ENCODE results near the gene MMP28.

The MMP28 gene

DNA sequence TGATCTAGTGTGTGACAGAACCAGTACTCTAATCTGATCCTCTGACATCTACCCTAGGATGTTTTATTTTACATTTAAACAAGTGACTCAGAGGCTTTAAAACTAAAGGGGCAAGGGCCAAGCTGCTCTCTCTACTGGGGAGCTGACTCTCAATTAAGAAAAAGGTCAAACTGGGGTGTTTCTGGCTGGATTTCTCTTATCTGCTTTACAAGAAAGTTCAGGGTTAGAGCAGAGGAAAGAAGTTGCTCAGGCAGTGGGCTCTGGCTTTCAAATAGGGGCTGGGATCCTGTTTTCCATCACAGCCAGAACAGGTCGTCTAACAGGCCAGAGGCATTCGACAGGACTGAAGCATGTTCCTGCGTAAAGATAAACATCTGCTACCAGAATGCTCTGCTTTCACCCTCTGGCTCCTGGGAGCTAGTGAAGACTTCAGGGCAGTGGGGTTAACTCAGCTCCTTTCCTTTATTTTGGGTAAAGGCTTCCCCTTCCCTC lies 8.5 kb downstream of the MMP28 start:
- no peaks in the 10 kb centered on the region for H3F3A ChIP-seq (ENCODE audit: insufficient read depth)
- no peaks in the 10 kb centered on the region for H3K9me2 ChIP-seq (replicated peaks; ENCODE audit: insufficient read depth, low read length)
- no peak overlapping the region for H3K27ac ChIP-seq (ENCODE audit: low read depth, low read length)
- H3K4me2 ChIP-seq (ENCODE audit: low read depth, low read length, poor library complexity, severe bottlenecking): no peak overlapping the region
- H3K27me3 ChIP-seq (ENCODE audit: low read length): no peaks in the 10 kb centered on the region
- no peaks in the 10 kb centered on the region for H4K20me1 ChIP-seq (ENCODE audit: low read depth, low read length)
- no peak overlapping the region for H2AFZ ChIP-seq (ENCODE audit: low read depth, low read length, severe bottlenecking)
- no peak overlapping the region for H3K4me3 ChIP-seq (ENCODE audit: insufficient read depth, low read length, poor library complexity, severe bottlenecking)
- no peaks in the 10 kb centered on the region for H3K79me2 ChIP-seq (ENCODE audit: insufficient read depth, low read length)
- no peaks in the 10 kb centered on the region for H3K9me3 ChIP-seq (ENCODE audit: insufficient read depth, low read length)
- no peaks in the 10 kb centered on the region for H3K36me3 ChIP-seq (ENCODE audit: low read length)
- TF ChIP-seq EZH2phosphoT487 (conservative IDR thresholded peaks at IDR 0.05; ENCODE audit: low read length): no peak
- TF ChIP-seq, protein P1, sequence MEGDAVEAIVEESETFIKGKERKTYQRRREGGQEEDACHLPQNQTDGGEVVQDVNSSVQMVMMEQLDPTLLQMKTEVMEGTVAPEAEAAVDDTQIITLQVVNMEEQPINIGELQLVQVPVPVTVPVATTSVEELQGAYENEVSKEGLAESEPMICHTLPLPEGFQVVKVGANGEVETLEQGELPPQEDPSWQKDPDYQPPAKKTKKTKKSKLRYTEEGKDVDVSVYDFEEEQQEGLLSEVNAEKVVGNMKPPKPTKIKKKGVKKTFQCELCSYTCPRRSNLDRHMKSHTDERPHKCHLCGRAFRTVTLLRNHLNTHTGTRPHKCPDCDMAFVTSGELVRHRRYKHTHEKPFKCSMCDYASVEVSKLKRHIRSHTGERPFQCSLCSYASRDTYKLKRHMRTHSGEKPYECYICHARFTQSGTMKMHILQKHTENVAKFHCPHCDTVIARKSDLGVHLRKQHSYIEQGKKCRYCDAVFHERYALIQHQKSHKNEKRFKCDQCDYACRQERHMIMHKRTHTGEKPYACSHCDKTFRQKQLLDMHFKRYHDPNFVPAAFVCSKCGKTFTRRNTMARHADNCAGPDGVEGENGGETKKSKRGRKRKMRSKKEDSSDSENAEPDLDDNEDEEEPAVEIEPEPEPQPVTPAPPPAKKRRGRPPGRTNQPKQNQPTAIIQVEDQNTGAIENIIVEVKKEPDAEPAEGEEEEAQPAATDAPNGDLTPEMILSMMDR (IDR thresholded peaks at IDR 0.05; ENCODE audit: insufficient read depth, low read length, poor library complexity, severe bottlenecking): no peak
- no peak overlapping the region for H3K9ac ChIP-seq (ENCODE audit: low read length)

DNA sequence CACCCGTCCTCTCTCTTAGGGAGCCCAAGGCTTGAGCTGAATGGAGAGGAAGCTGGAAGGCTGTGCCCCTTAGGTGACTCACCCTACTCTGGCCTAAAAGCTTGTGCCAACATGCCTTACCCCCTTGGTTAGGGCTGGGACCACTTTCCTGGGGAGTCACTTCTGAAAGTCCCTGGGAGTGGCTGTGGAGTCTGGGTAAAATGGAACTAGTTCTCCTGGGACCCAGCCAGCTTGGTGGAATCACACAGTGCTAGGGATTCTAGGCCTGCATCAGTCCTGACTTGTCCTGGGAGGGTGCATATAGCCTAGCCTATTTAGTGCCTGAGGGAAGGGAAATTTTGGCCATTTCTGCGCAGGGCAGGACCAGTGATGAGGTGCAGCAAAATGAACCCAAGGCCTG lies 10.5 kb downstream of the MMP28 start:
- H3F3A ChIP-seq (ENCODE audit: insufficient read depth): no peaks in the 10 kb centered on the region
- H3K9me2 ChIP-seq (replicated peaks; ENCODE audit: insufficient read depth, low read length): no peaks in the 10 kb centered on the region
- TF ChIP-seq EZH2phosphoT487 (conservative IDR thresholded peaks at IDR 0.05; ENCODE audit: low read length): no peak
- TF ChIP-seq, protein P1 (IDR thresholded peaks at IDR 0.05; ENCODE audit: insufficient read depth, low read length, poor library complexity, severe bottlenecking): no peak

DNA sequence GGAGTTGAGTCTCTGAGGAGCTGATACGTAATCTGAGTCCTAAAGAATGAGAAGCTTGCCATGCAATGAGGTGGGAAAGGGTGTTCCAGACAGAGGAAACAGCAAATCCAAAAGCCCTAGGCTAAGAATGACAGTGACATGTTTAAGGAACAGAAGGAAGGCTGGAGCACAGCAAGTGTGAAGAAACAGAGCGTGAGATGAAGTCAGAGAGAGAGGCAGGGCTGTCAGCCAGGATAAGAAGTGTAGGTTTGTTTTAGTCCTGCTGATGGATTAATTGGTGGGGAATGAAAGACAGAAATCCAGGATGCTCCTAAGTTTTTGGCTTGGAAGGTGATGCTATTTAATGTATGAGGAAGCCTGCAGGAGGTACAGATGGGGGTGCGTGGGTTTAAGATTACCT lies 14.5 kb downstream of the MMP28 start:
- Histone ChIP-seq H3K4me2 (ENCODE audit: low read depth, low read length, poor library complexity, severe bottlenecking) (no peak overlapping the region), H3K4me3 (ENCODE audit: insufficient read depth, low read length, poor library complexity, severe bottlenecking) (no peak overlapping the region), H3K79me2 (ENCODE audit: insufficient read depth, low read length) (no peaks in the 10 kb centered on the region), H3K9ac (ENCODE audit: low read length) (no peak overlapping the region), H2AFZ (ENCODE audit: low read depth, low read length, severe bottlenecking) (no peak overlapping the region), H3K9me3 (ENCODE audit: insufficient read depth, low read length) (no peaks in the 10 kb centered on the region), H3K36me3 (ENCODE audit: low read length) (no peaks in the 10 kb centered on the region), H4K20me1 (ENCODE audit: low read depth, low read length) (no peaks in the 10 kb centered on the region), H3K27ac (ENCODE audit: low read depth, low read length) (no peak overlapping the region), H3K9me2 (replicated peaks; ENCODE audit: insufficient read depth, low read length) (no peaks in the 10 kb centered on the region), H3F3A (ENCODE audit: insufficient read depth) (no peaks in the 10 kb centered on the region), H3K27me3 (ENCODE audit: low read length) (no peaks in the 10 kb centered on the region)
- TF ChIP-seq EZH2phosphoT487 (conservative IDR thresholded peaks at IDR 0.05; ENCODE audit: low read length): no peak

More for the DNA sequence above, 10.5 kb downstream of the MMP28 start:
- no peak overlapping the region for H3K9ac ChIP-seq (ENCODE audit: low read length)
- H3K36me3 ChIP-seq (ENCODE audit: low read length): no peaks in the 10 kb centered on the region
- H3K4me3 ChIP-seq (ENCODE audit: insufficient read depth, low read length, poor library complexity, severe bottlenecking): no peak overlapping the region
- H3K4me2 ChIP-seq (ENCODE audit: low read depth, low read length, poor library complexity, severe bottlenecking): no peak overlapping the region
- H3K9me3 ChIP-seq (ENCODE audit: insufficient read depth, low read length): no peaks in the 10 kb centered on the region
- no peak overlapping the region for H2AFZ ChIP-seq (ENCODE audit: low read depth, low read length, severe bottlenecking)
- H3K27ac ChIP-seq (ENCODE audit: low read depth, low read length): no peak overlapping the region
- H3K27me3 ChIP-seq (ENCODE audit: low read length): no peaks in the 10 kb centered on the region
- H3K79me2 ChIP-seq (ENCODE audit: insufficient read depth, low read length): no peaks in the 10 kb centered on the region
- no peaks in the 10 kb centered on the region for H4K20me1 ChIP-seq (ENCODE audit: low read depth, low read length)

DNA sequence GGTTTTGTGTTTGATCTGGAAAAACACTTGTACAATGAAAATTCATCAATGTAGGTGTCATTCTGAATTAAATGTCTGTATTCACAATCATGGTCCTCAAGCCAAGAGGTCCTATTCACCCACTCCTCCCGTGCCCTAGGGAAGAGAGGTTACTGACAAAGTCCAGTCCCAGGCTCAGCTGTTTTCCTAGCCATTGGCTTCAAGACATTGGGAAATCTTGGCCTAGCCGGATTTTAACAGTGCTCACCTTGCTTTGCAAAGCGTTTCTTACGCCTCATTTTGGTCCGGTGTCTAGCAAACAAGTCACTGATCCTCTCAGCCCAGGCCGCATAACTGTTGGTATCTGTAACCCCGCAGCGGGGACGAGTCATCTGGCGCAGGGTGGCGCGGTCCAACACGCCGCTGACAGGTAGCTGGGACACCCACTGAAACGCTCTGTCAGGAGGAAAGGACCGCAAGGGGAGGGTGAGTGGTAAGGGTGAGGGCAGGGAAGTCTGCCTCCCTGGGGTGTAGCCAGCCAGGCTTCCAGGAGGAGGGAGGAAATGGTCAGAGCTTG lies 16.7 kb downstream of the MMP28 start:
- no peaks in the 10 kb centered on the region for H3K27me3 ChIP-seq (ENCODE audit: low read length)
- H4K20me1 ChIP-seq (ENCODE audit: low read depth, low read length): no peaks in the 10 kb centered on the region
- H3K36me3 ChIP-seq (ENCODE audit: low read length): no peaks in the 10 kb centered on the region
- TF ChIP-seq EZH2phosphoT487 (conservative IDR thresholded peaks at IDR 0.05; ENCODE audit: low read length): no peak
- TF ChIP-seq, protein P1 (IDR thresholded peaks at IDR 0.05; ENCODE audit: insufficient read depth, low read length, poor library complexity, severe bottlenecking): no peak
- no peak overlapping the region for H3K9ac ChIP-seq (ENCODE audit: low read length)
- no peak overlapping the region for H3K4me2 ChIP-seq (ENCODE audit: low read depth, low read length, poor library complexity, severe bottlenecking)
- no peaks in the 10 kb centered on the region for H3F3A ChIP-seq (ENCODE audit: insufficient read depth)
- no peak overlapping the region for H3K4me3 ChIP-seq (ENCODE audit: insufficient read depth, low read length, poor library complexity, severe bottlenecking)
- H2AFZ ChIP-seq (ENCODE audit: low read depth, low read length, severe bottlenecking): no peak overlapping the region
- no peak overlapping the region for H3K27ac ChIP-seq (ENCODE audit: low read depth, low read length)
- no peaks in the 10 kb centered on the region for H3K9me3 ChIP-seq (ENCODE audit: insufficient read depth, low read length)
- no peaks in the 10 kb centered on the region for H3K9me2 ChIP-seq (replicated peaks; ENCODE audit: insufficient read depth, low read length)
- H3K79me2 ChIP-seq (ENCODE audit: insufficient read depth, low read length): no peaks in the 10 kb centered on the region
